Measurements from ENCODE around the gene DOP1A.

- TF ChIP-seq CTCF (IDR thresholded peaks at IDR 0.05) = no peak
- no peak for TF ChIP-seq POLR2A (IDR thresholded peaks at IDR 0.05)
- TF ChIP-seq EP300 (IDR thresholded peaks at IDR 0.05) = no peak
- no peak for TF ChIP-seq POLR2AphosphoS5 (IDR thresholded peaks at IDR 0.05)
Observed at GRCh38 chr6:83152913-83153312, 85.4 kb downstream of the DOP1A start.

Measured in gastroesophageal sphincter (tissue), 3 donors.